IMR-90 (cell line): ENCODE results near the gene PKIG. TPM values are rescaled to one million over a fixed set of nuclear protein-coding genes. Genes with fewer than 3 reads are reported as not detected.

Experiments used
- ATAC-seq: fragments of 200-7000 bp; cut with Tn5 transposase; 2 replicates; pipeline ENCODE4 v1.9.1; 2020; ENCODE audit warnings: low read depth, mild to moderate bottlenecking, moderate library complexity
- BruUV-seq: library from RNA; stranded (reverse); fragments of 400-500 nt; replicated peaks from 2 replicates; lab custom pipeline; 2021; lab: Mats Ljungman, UMichigan
- CTCF ChIA-PET: fragments of 300-600 bp; formaldehyde crosslinking; extraction: SDS; loops from one replicate; lab custom pipeline; 2021; ENCODE audit warnings: antibody characterized with exemption; lab: Yijun Ruan, JAX
- POLR2A ChIA-PET: fragments of 300-600 bp; sonication (Branson Sonifier 250); formaldehyde crosslinking; loops from one replicate; lab custom pipeline; 2022; ENCODE audit warnings: antibody characterized with exemption; ENCODE audit not compliant: unreplicated experiment; lab: Charles Lee
- DNase-seq: peaks from one replicate; pipeline ENCODE4 v3.0.0; 2013
- H2AFZ ChIP-seq: replicated peaks from 2 replicates; pipeline ENCODE3; 2013; ENCODE audit warnings: low read length, mild to moderate bottlenecking; ENCODE audit not compliant: poor library complexity
- H2AK5ac ChIP-seq: 2 replicates; pipeline ENCODE4 v1.6.1; 2013; ENCODE audit warnings: low read depth, low read length, inconsistent platforms
- H2AK9ac ChIP-seq: replicated peaks from 2 replicates; pipeline ENCODE3; 2013; ENCODE audit warnings: mild to moderate bottlenecking, low read depth, low read length, moderate library complexity; ENCODE audit not compliant: poor library complexity
- H2BK120ac ChIP-seq: 2 replicates; pipeline ENCODE4 v1.6.1; 2013; ENCODE audit warnings: low read depth, low read length, inconsistent platforms
- H2BK15ac ChIP-seq: 3 replicates; pipeline ENCODE4 v1.6.1; 2013; ENCODE audit warnings: low read depth, low read length, inconsistent platforms
- H2BK20ac ChIP-seq: 2 replicates; pipeline ENCODE4 v1.6.1; 2013; ENCODE audit warnings: low read depth, mild to moderate bottlenecking, inconsistent platforms, low read length, moderate library complexity
- H2BK5ac ChIP-seq: 2 replicates; pipeline ENCODE4 v1.6.1; 2013; ENCODE audit warnings: mild to moderate bottlenecking, low read depth, low read length, inconsistent platforms; ENCODE audit not compliant: poor library complexity, severe bottlenecking
- H3K14ac ChIP-seq: replicated peaks from 2 replicates; pipeline ENCODE4 v1.6.1; 2013; ENCODE audit warnings: low read depth, low read length, inconsistent platforms
- H3K18ac ChIP-seq: 2 replicates; pipeline ENCODE4 v1.6.1; 2013; ENCODE audit warnings: low read depth, low read length, control low read depth
- H3K23ac ChIP-seq: 2 replicates; pipeline ENCODE4 v1.6.1; 2013; ENCODE audit warnings: low read depth, low read length, inconsistent platforms
- H3K27ac ChIP-seq: 2 replicates; pipeline ENCODE4 v1.5.1; 2013; ENCODE audit warnings: mild to moderate bottlenecking, control low read depth, low read length; ENCODE audit not compliant: insufficient read depth
- H3K27me3 ChIP-seq: 2 replicates; pipeline ENCODE4 v1.6.1; 2013; ENCODE audit warnings: low read length; ENCODE audit not compliant: control insufficient read depth, insufficient read depth
- H3K36me3 ChIP-seq: 2 replicates; pipeline ENCODE4 v1.6.1; 2013; ENCODE audit warnings: low read length, mixed read lengths; ENCODE audit not compliant: control insufficient read depth, insufficient read depth
- H3K4ac ChIP-seq: 2 replicates; pipeline ENCODE4 v1.6.1; 2013; ENCODE audit warnings: low read depth, low read length, inconsistent platforms
- H3K4me1 ChIP-seq: 2 replicates; pipeline ENCODE4 v1.6.1; 2013; ENCODE audit warnings: low read length, mixed read lengths; ENCODE audit not compliant: control insufficient read depth, insufficient read depth
- H3K4me2 ChIP-seq: 2 replicates; pipeline ENCODE4 v1.6.1; 2013; ENCODE audit warnings: low read depth, mild to moderate bottlenecking, control low read depth, low read length, moderate library complexity
- H3K4me3 ChIP-seq: 2 replicates; pipeline ENCODE4 v1.5.1; 2013; ENCODE audit warnings: low read depth, mild to moderate bottlenecking, control low read depth, low read length, moderate library complexity; ENCODE audit not compliant: insufficient read depth
- H3K56ac ChIP-seq: 2 replicates; pipeline ENCODE4 v1.6.1; 2013; ENCODE audit warnings: low read length, inconsistent platforms; ENCODE audit not compliant: insufficient read depth; ENCODE audit errors: extremely low read depth
- H3K79me1 ChIP-seq, 2 experiments: 2 replicates each; pipeline ENCODE4 v1.6.1; 2013; ENCODE audit warnings: low read length in 2 of 2, inconsistent platforms in 1 of 2, low read depth in 1 of 2
- H3K9ac ChIP-seq: 2 replicates; pipeline ENCODE4 v1.6.1; 2013; ENCODE audit warnings: low read depth, low read length, control low read depth
- H3K9me1 ChIP-seq: 2 replicates; pipeline ENCODE4 v1.6.1; 2013; ENCODE audit warnings: low read length, inconsistent platforms; ENCODE audit not compliant: insufficient read depth
- H3K9me3 ChIP-seq: 2 replicates; pipeline ENCODE4 v1.6.1; 2013; ENCODE audit warnings: low read length; ENCODE audit not compliant: control insufficient read depth, insufficient read depth
- H4K20me1 ChIP-seq: 2 replicates; pipeline ENCODE4 v1.6.1; 2013; ENCODE audit warnings: low read length, inconsistent platforms; ENCODE audit not compliant: insufficient read depth
- H4K5ac ChIP-seq: 2 replicates; pipeline ENCODE4 v1.6.1; 2013; ENCODE audit warnings: mild to moderate bottlenecking, low read depth, low read length, control low read depth
- H4K8ac ChIP-seq, 2 experiments: 2 replicates each; pipeline ENCODE4 v1.6.1; 2013; ENCODE audit warnings: low read depth in 2 of 2, low read length in 2 of 2, control low read depth in 1 of 2, inconsistent platforms in 1 of 2
- H4K91ac ChIP-seq: 2 replicates; pipeline ENCODE4 v1.6.1; 2013; ENCODE audit warnings: low read depth, low read length, inconsistent platforms; ENCODE audit not compliant: insufficient read depth
- BHLHE40 ChIP-seq: fragments of 150-350 bp; IDR thresholded peaks from 2 replicates; pipeline ENCODE4 v1.6.1; 2016; ENCODE audit warnings: mild to moderate bottlenecking, low read depth, low read length
- CEBPB ChIP-seq: IDR thresholded peaks from 2 replicates; pipeline ENCODE4 v1.6.1; 2012; ENCODE audit warnings: low read depth, low read length, improper control_type of control experiment
- CHD1 ChIP-seq: IDR thresholded peaks from 2 replicates; pipeline ENCODE4 v1.6.1; 2012; ENCODE audit warnings: low read depth, low read length, improper control_type of control experiment
- FOS ChIP-seq: fragments of 150-350 bp; IDR thresholded peaks from 2 replicates; pipeline ENCODE4 v1.6.1; 2016; ENCODE audit warnings: low read depth, low read length
- MAFK ChIP-seq: IDR thresholded peaks from 2 replicates; pipeline ENCODE4 v1.6.1; 2012; ENCODE audit warnings: low read depth, low read length, improper control_type of control experiment
- MAZ ChIP-seq: IDR thresholded peaks from 2 replicates; pipeline ENCODE4 v1.6.1; 2012; ENCODE audit warnings: low read depth, mild to moderate bottlenecking, low read length, improper control_type of control experiment, moderate library complexity, borderline replicate concordance
- MXI1 ChIP-seq: IDR thresholded peaks from 2 replicates; pipeline ENCODE4 v1.6.1; 2012; ENCODE audit warnings: low read depth, mild to moderate bottlenecking, low read length, moderate library complexity, borderline replicate concordance
- NFE2L2 ChIP-seq: fragments of 150-350 bp; IDR thresholded peaks from 2 replicates; pipeline ENCODE4 v1.6.1; 2016; ENCODE audit warnings: low read depth, mild to moderate bottlenecking, low read length
- POLR2A ChIP-seq: IDR thresholded peaks from 2 replicates; pipeline ENCODE4 v1.6.1; 2012; ENCODE audit warnings: mild to moderate bottlenecking, low read depth, low read length
- RAD21 ChIP-seq: IDR thresholded peaks from 2 replicates; pipeline ENCODE4 v1.6.1; 2012; ENCODE audit warnings: low read length, improper control_type of control experiment
- RCOR1 ChIP-seq: IDR thresholded peaks from 2 replicates; pipeline ENCODE4 v1.6.1; 2012; ENCODE audit warnings: mild to moderate bottlenecking, low read length, improper control_type of control experiment; ENCODE audit not compliant: insufficient replicate concordance
- RFX5 ChIP-seq: IDR thresholded peaks from 2 replicates; pipeline ENCODE4 v1.8.0; 2012; ENCODE audit warnings: low read depth, mild to moderate bottlenecking, low read length, moderate library complexity
- SMC3 ChIP-seq: fragments of 150-350 bp; IDR thresholded peaks from 2 replicates; pipeline ENCODE4 v1.6.1; 2016; ENCODE audit warnings: low read depth, mild to moderate bottlenecking, antibody characterized with exemption, low read length, moderate library complexity
- WGBS, 2 experiments: methylation state at CpG; one replicate each; pipeline versions ENCODE4 v1.1.5 to v1.1.7; 2013; ENCODE audit warnings: missing lambda C conversion rate in 2 of 2; ENCODE audit not compliant: insufficient read length in 1 of 2; ENCODE audit errors: extremely low coverage in 2 of 2; 5-methylcytosine and 5-hydroxymethylcytosine counted together
- dilution Hi-C: fragments of 300-500 bp; cut with HindIII; formaldehyde crosslinking; loops from one replicate; pipeline ENCODE4 v1.14.3; 2018; ENCODE audit warnings: low sequenced_read_pairs; ENCODE audit not compliant: unreplicated experiment
- in situ Hi-C: fragments of 300-500 bp; cut with MboI; formaldehyde crosslinking; loops from 3 replicates; pipeline ENCODE4 v1.14.3; 2019; ENCODE audit warnings: low sequenced_read_pairs, inconsistent platforms, mixed read lengths
- intact Hi-C: fragments of 100-400 bp; cut with micrococcal nuclease; formaldehyde crosslinking; loops from 2 replicates; pipeline ENCODE4 v1.10.0; 2022
- polyA plus RNA-seq, 3 experiments: library from polyadenylated mRNA; depleted of rRNA; stranded (reverse); fragments of >200 nt; gene quantifications; 2 replicates each; pipeline ENCODE4 v1.2.3, GENCODE V29; 2012; ENCODE audit warnings: low replicate concordance in 1 of 3
- total RNA-seq: library from RNA; depleted of rRNA; stranded (reverse); fragments of >200 nt; gene quantifications from 2 replicates; pipeline ENCODE4 v1.2.3, GENCODE V29; 2012
- TF ChIP-seq, protein P1 (sequence below): fragments of 150-350 bp; IDR thresholded peaks from 2 replicates; pipeline ENCODE4 v1.6.1; 2016; ENCODE audit warnings: low read depth, mild to moderate bottlenecking, low read length, moderate library complexity, borderline replicate concordance
- TF ChIP-seq, protein P2 (sequence below): fragments of 150-350 bp; IDR thresholded peaks from 2 replicates; pipeline ENCODE4 v1.6.1; 2017; ENCODE audit warnings: mild to moderate bottlenecking, antibody characterized with exemption, low read length, low read depth
- TF ChIP-seq, protein P3 (sequence below): conservative IDR thresholded peaks from 2 replicates; pipeline ENCODE4 v1.5.1; 2012; ENCODE audit warnings: mild to moderate bottlenecking, low read depth, low read length, improper control_type of control experiment

The PKIG gene
- total and polyA plus RNA-seq, 2 of the 4 experiments (the other 2 are of a cell fraction), result 78.3 to 89.6 TPM

DNA sequence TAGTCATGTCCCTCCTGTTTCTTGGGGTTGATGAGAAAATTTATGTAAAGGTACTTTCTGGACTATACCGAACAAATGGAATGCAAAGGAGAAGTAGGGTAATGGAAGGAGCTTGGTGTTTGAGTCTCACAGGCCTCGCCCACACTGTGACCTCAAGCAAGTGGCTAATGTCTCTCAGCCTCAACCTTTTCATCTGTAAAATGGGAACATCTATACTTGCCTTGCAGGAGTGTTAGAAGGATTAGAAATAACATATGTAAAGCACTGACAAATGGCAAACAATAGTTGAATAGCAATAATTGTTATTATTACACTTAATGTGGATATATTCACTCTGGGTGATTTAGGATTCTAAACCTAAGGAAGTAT is 8.9 kb upstream of the PKIG start:
- no peak overlapping the region for H3K4me3 ChIP-seq
- H3K9me1 ChIP-seq, result peaks cover 17% of the 10 kb centered on the region
- H4K5ac ChIP-seq, result peak overlapping the region; percentile 21; the same call in 1 of the 2 replicates
- H4K91ac ChIP-seq, result peak overlapping the region; percentile 27; the same call in 1 of the 2 replicates
- ChIA-PET CTCF (interaction anchor here (0.6 to 0.8 kb wide), 2 partner anchors 93 to 117 kb away, joined by 3 read pairs; no protein-coding TSS in a partner anchor), POLR2A (interaction anchor here (1.1 kb wide), 1 partner anchor 9 kb away, joined by 3 read pairs; no protein-coding TSS in a partner anchor)
- H3K23ac ChIP-seq, result peak overlapping the region; percentile 26; the same call in 1 of the 2 replicates
- TF ChIP-seq SMC3 (no peak), BHLHE40 (no peak), CHD1 (no peak), CEBPB (no peak), RFX5 (no peak), MAZ (no peak), FOS (no peak), MXI1 (no peak), NFE2L2 (no peak), RCOR1 (no peak), RAD21 (no peak), MAFK (no peak), POLR2A (no peak)
- TF ChIP-seq, protein P1, sequence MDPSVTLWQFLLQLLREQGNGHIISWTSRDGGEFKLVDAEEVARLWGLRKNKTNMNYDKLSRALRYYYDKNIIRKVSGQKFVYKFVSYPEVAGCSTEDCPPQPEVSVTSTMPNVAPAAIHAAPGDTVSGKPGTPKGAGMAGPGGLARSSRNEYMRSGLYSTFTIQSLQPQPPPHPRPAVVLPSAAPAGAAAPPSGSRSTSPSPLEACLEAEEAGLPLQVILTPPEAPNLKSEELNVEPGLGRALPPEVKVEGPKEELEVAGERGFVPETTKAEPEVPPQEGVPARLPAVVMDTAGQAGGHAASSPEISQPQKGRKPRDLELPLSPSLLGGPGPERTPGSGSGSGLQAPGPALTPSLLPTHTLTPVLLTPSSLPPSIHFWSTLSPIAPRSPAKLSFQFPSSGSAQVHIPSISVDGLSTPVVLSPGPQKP, result no peak
- TF ChIP-seq, protein P2, sequence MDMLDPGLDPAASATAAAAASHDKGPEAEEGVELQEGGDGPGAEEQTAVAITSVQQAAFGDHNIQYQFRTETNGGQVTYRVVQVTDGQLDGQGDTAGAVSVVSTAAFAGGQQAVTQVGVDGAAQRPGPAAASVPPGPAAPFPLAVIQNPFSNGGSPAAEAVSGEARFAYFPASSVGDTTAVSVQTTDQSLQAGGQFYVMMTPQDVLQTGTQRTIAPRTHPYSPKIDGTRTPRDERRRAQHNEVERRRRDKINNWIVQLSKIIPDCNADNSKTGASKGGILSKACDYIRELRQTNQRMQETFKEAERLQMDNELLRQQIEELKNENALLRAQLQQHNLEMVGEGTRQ, result no peak
- TF ChIP-seq, protein P3, sequence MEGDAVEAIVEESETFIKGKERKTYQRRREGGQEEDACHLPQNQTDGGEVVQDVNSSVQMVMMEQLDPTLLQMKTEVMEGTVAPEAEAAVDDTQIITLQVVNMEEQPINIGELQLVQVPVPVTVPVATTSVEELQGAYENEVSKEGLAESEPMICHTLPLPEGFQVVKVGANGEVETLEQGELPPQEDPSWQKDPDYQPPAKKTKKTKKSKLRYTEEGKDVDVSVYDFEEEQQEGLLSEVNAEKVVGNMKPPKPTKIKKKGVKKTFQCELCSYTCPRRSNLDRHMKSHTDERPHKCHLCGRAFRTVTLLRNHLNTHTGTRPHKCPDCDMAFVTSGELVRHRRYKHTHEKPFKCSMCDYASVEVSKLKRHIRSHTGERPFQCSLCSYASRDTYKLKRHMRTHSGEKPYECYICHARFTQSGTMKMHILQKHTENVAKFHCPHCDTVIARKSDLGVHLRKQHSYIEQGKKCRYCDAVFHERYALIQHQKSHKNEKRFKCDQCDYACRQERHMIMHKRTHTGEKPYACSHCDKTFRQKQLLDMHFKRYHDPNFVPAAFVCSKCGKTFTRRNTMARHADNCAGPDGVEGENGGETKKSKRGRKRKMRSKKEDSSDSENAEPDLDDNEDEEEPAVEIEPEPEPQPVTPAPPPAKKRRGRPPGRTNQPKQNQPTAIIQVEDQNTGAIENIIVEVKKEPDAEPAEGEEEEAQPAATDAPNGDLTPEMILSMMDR, result no peak
- dilution Hi-C loops (no loop called here), in situ Hi-C loops (no loop called here), intact Hi-C loops (loop anchor here (2.0 to 5.0 kb wide), 2 partner anchors 21 to 41 kb away; no protein-coding TSS in a partner anchor)
- peaks cover 2% of the 10 kb centered on the region; the same call in 1 of the 2 replicates for H3K9me3 ChIP-seq
- no peaks in the 10 kb centered on the region for H3K27me3 ChIP-seq
- H3K27ac ChIP-seq, result peak overlapping the region; percentile 93
- H3K4me1 ChIP-seq, result peaks cover 15% of the 10 kb centered on the region
- peak overlapping the region; percentile 78 for H3K18ac ChIP-seq
- no peak overlapping the region for H3K9ac ChIP-seq
- BruUV-seq, result no TSS peak
- H3K14ac ChIP-seq, result peak overlapping the region; percentile 8; the same call in 1 of the 2 replicates
- no peak overlapping the region for H2AFZ ChIP-seq
- ATAC-seq, result no peak
- H3K4me2 ChIP-seq, result peak overlapping the region; percentile 93
- peak overlapping the region; percentile 99 for H2BK120ac ChIP-seq
- H2AK9ac ChIP-seq, result no peak overlapping the region
- no CpG with 5 or more reads among the region's 2 CpGs for WGBS, 2 experiments
- peak overlapping the region in 1 of 2 experiments; percentile 74; a peak in 2 of 4 replicates for H4K8ac ChIP-seq
- peak overlapping the region; percentile 86 for H2AK5ac ChIP-seq
- no peak for DNase-seq
- peaks cover 7 to 41% of the 10 kb centered on the region in 2 experiments for H3K79me1 ChIP-seq
- H3K36me3 ChIP-seq, result no peaks in the 10 kb centered on the region
- H2BK5ac ChIP-seq, result peak overlapping the region; percentile 97
- peak overlapping the region; percentile 89 for H2BK20ac ChIP-seq
- H4K20me1 ChIP-seq, result 0 out of 2 replicates have a peak, but pooled peaks cover 5% of the 10 kb centered on the region
- H2BK15ac ChIP-seq, result peak overlapping the region; percentile 94
- H3K4ac ChIP-seq, result peak overlapping the region; percentile 80
- H3K56ac ChIP-seq, result no peak overlapping the region; the same call in 1 of the 2 replicates
